Activated T-helper 9 cell treated with anti-CD3 and anti-CD28 coated beads, Interleukin-2, amount 50 U/mL, for 16 hours (primary cell): ENCODE measurements around the gene FGD6.
"Not testable (repeated sequence)": the region's sequence is repeated elsewhere in the genome, so short reads cannot be mapped to it uniquely, and the experiment has no call there.

Experiments used
- DNase-seq: peaks from one replicate; pipeline ENCODE4 v3.0.0-alpha.2; 2020; ENCODE audit warnings: low read depth

Gene FGD6

GRCh38 chr12:95217377-95218149, at the start of gene FGD6, which contains the start of gene VEZT:
FGD6 (minus strand) TSS chr12:95217467; CDS start chr12:95217240, 227 bp downstream.
VEZT (plus strand) TSS chr12:95217807; CDS start chr12:95217851, 44 bp downstream.
- DNase-seq: peak; percentile 96

DNA sequence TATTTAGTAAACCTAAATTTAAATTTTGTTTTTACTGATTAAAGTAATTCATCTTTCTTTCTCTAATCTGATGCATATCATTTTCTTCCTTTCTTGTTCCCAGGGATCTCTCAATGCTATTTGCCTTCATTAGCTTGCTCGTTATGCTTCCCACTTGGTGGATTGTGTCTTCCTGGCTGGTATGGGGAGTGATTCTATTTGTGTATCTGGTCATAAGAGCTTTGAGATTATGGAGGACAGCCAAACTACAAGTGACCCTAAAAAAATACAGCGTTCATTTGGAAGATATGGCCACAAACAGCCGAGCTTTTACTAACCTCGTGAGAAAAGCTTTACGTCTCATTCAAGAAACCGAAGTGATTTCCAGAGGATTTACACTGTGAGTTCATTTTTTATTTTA, 49.0 kb upstream of the FGD6 start:
- DNase-seq: no peak

GRCh38 chr12:95265765-95266164, 48.5 kb upstream of the FGD6 start:
- DNase-seq: no peak

GRCh38 chr12:95262808-95263207, 45.5 kb upstream of the FGD6 start:
- no peak for DNase-seq

GRCh38 chr12:95261109-95261508, 43.8 kb upstream of the FGD6 start:
- no peak for DNase-seq

- no peak for DNase-seq
Measured at GRCh38 chr12:95259368-95259767, 42.1 kb upstream of the FGD6 start.

DNA sequence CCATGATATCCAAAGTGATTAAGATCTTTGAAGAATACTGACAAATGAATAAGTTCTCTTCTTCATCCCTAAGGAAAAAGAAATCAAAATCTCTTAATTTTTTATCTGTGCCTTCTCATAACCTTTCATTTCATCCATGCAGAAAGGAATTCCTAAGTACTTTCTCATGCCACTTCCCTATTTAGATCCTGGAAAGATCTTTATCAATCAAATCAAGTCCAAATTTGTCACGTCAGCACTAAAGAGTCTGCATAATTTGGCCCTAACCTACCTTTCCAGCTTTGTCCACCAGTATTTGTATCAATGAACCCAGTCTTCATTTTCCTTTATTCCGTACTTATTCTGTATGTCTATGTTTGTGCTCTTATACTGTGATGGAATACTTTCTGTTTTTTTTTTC, 41.5 kb upstream of the FGD6 start:
- no peak for DNase-seq

DNA sequence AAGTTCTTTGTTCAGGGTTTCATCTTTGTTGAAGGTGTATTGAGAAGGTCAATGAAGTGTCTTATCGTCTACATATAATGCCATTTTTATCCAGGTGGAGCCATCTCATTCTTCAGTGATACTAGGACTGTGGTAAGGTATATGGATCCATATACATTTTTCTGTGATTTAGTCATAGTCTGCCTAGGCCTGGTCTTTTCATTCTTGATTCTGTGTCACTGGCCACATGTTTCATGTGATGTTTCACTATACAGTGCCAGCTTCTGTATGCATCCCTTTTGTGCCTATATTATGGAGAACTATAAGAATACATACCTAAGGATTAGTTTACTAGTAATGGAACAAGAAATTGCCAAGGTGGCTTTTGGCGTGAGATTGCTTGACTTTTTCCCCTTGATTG, 40.9 kb upstream of the FGD6 start:
- no peak for DNase-seq

- no peak for DNase-seq
Measured at GRCh38 chr12:95257541-95257940, 40.3 kb upstream of the FGD6 start.

DNA sequence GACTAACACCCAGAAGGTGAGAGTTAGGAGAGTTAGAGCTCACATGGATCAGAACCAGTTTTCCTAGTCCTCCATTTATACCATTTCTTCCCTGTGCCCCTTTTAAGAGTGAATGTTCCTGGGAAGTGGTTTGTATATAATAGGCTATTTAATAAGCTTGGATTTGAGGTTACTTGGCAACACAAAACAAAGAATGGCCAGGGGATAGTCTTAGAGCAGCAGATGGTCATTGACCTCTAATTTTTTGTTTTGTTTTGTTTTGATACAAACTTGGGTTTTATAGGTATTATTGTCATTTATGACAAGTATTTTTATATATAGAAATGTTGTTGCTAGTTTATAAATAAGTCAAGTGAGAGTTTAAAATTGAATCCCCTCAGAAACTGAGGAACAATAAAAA, 36.1 kb upstream of the FGD6 start:
- DNase-seq: no peak

GRCh38 chr12:95248604-95249360, 31.5 kb upstream of the FGD6 start:
- no peak for DNase-seq

DNA sequence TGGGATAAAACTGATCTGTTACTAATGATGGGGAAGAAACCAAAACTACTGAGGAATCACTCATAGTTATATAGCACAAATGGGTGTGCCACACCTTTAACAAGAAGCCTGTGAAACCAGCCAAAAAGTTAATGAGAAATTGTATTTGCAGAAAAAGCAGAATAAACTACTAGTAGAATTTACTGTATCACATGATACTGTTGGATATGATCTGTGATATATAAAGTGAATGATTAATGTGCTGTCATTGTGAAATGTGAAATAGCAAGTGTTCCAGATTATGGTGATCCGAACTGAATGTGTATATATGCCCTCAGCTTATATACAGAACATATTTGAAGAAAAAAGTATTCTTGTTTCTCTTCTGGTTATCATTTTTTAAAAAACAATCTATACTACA, 30.8 kb upstream of the FGD6 start:
- DNase-seq: no peak

DNA sequence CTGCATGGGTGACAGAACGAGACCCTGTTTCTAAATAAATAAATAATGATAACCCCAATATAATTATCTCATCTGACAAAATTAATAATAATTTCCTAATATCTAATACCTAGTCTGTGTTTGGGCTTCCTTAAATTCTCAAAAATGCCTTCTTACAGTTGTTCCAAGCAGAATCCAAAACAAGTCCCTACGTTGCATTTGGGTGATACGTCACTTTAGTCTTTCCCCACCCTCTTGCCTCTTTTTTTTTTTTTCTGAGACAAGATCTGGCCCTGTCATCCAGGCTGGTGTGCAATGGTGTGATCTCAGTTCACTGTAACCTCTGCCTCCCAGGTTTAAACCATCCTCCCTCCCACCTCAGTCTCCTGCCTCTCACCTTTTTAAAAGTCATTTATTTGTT, 27.1 kb upstream of the FGD6 start:
- no peak for DNase-seq

DNA sequence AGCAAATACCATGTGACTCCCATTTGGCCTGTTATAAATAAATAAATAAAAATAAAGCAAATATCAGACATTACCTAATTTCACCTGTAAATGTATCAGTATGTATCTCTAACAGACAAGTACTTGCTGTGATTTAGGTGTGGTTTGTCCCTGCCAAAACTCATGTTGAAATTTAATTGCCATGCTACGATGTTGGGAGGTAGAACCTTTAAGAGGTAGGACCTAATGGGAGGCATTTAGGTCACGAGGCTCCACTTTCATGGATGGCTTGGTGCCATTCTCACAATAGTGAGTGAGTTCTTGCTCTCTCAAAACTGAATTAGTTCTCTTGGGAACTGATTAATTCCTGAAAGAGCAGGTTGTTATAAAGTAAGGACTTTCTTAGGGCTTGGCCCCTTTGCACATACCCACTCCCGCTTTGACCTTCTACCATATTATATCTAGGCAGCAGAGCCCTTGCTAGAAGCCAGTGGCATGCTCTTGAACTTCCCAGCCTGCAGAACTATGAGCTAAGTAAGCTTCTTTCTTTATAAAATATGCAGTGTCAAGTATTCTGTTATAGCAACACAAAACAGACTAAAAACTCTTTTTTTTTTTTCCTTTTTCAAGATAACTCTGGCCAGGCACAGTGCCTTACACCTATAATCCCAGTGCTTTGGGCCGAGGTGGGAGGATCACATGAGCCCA, 26.4 kb upstream of the FGD6 start:
- DNase-seq: no peak

GRCh38 chr12:95241761-95242506, 24.7 kb upstream of the FGD6 start:
- no peak for DNase-seq

DNA sequence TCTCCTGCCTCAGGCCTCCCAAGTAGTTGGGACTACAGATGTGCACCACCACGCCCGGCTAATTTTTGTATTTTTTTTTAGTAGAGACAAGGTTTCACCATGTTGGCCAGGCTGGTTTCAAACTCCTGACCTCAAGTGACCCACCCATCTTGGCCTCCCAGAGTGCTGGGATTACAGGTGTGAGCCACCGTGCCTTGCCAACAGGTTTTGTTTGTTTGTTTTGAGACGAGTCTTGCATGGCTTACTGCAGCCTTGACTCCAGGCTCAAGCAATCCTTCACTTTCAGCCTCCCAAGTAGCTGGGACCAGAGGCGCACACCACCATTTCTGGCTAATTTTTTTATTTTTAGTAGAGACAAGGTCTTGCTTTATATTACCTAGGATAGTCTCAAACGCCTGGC, 23.9 kb upstream of the FGD6 start:
- not testable (repeated sequence) for DNase-seq

- DNase-seq: no peak
Measured at GRCh38 chr12:95240556-95240955, 23.3 kb upstream of the FGD6 start.

GRCh38 chr12:95239835-95240234, 22.6 kb upstream of the FGD6 start:
- not testable (repeated sequence) for DNase-seq

DNA sequence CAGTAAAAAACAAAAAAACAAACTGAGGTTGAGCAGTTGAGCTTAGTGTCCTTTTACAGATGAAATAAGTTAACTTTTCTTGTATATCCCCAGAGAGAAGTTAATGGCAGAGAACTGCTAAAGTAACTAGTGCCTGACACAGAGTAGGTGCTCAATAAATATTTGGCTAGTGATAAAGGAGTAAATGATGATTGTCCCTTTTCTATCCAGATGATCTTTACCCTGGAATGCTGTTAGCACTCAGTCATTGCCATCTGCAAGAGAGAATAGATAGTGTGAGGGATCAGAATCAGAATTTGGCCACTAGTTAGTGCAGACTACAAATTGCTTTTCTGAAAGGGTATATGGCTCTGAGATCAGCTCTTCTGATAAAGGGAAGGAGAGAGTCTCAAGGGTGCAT, 21.9 kb upstream of the FGD6 start:
- no peak for DNase-seq

- DNase-seq: no peak
Measured at GRCh38 chr12:95238150-95238549, 20.9 kb upstream of the FGD6 start.

- DNase-seq: no peak
Measured at GRCh38 chr12:95237315-95237714, 20.0 kb upstream of the FGD6 start.

- not testable (repeated sequence) for DNase-seq
Measured at GRCh38 chr12:95235621-95236020, 18.4 kb upstream of the FGD6 start.
